Stimulated activated CD4-positive, alpha-beta T cell treated with anti-CD3 and anti-CD28 coated beads, Interleukin-1b, Interleukin-23, amount 100 ng/mL, for 48 hours (primary cell): Measurements from ENCODE around the gene ZMYM5.
"Not testable (repeated sequence)": the region's sequence is repeated elsewhere in the genome, so short reads cannot be mapped to it uniquely, and the experiment has no call there.

Experiments
- DNase-seq: peaks from one replicate; pipeline ENCODE4 v3.0.0-alpha.2; 2020

Gene ZMYM5

GRCh38 chr13:19818223-19818842 lies 45.1 kb downstream of the ZMYM5 start:
- DNase-seq, result peak; percentile 40

GRCh38 chr13:19817510-19818158 lies 45.8 kb downstream of the ZMYM5 start:
- no peak for DNase-seq

GRCh38 chr13:19817106-19817505 lies 46.3 kb downstream of the ZMYM5 start:
- DNase-seq, result no peak

- not testable (repeated sequence) for DNase-seq
These were observed 47.6 kb downstream of the ZMYM5 start for GRCh38 chr13:19815842-19816241.

DNA sequence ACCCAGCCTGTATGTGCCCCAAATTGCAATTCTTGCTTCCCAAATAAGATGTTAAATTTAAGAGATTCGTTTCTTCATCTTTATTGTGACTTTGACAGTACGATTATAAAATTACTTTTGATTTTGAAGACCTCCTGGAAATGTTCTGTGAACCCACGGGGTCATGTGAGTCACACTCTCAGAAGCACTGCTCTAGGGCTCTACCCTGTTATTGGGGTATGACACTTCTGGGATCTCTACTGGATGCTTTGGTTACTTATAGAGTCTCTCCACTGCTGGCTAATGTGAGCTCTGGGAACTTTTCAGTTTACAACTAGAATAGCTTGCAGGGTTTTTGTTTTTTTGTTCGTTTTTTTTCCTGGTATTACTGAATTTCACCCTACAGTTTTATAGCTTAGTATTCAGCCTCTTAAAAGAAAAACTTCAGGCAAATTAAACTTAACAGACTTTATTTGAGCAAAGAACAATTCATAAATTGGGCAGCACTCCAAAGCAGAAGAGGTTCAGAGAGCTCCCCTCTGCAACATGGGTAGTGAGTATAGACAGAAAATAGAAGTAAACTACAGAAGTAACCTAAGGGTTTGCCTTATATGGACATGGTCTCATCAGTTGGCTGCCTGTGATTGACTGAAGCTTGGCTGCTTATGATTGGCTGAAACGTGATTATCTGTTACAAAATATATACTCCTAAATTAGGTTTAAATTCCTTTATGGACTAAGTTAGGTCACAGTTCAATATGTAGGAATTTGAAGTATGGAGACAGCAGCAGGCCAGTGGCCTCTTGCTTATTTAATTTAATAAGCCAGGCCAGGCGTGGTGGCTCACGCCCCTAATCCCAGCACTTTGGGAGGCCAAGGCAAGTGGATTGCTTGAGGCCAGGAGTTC lies 52.2 kb downstream of the ZMYM5 start:
- no peak for DNase-seq

DNA sequence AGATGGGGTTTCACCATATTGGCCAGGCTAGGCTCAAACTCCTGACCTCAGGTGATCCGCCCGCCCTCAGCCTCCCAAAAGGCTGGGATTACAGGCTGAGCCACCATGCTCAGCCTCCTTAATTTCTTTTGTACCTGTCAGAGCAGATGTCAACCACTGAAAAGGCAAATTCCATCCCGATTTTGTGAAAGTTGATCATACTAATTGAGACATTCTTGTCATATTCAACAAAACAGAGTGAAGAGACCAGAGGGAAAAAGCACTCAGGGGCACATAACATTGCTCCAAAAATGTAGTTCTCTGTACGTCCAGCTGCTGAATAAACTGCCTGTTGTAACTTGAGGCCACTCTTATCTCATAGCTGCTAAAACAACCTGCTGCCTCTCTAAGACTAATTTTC lies 53.3 kb downstream of the ZMYM5 start:
- DNase-seq, result no peak

DNA sequence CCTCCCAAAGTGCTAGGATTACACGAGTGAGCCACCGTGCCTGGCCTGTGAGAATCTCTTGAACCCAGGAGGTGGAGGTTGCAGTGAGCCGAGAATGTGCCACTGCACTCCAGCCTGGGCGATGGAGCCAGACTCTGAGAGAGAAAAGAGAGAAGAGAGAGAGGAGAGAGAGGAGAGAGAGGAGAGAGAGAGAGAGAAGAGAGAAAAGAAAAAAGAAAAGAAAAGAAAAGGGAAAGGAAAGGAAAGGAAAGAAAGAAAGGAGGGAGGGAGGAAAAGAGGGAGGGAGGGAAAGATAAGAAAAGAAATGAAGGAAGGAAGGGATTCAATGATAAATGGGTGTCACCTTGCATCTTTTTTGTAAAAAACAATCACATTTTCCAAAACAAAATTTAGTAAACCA lies 57.7 kb downstream of the ZMYM5 start:
- DNase-seq, result no peak

DNA sequence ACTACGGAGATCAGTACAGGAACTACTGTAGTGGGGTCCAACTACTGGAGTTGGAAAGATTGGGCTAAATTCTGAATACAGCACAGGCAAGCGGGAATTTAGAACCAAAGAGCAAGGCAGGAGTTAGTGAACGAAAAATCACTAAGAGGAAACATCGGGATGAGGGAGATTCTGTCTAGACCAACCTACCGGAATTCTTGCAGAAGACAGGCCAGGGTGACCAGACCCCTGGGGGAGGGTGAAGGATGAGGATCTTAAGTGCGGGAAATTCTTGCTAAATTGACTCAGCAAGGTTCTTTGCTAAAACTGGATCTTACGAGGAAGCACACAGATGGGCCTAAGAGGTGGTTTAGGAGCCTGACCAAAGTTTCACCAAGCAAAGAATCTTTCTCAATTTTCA lies 67.5 kb downstream of the ZMYM5 start:
- DNase-seq, result no peak

DNA sequence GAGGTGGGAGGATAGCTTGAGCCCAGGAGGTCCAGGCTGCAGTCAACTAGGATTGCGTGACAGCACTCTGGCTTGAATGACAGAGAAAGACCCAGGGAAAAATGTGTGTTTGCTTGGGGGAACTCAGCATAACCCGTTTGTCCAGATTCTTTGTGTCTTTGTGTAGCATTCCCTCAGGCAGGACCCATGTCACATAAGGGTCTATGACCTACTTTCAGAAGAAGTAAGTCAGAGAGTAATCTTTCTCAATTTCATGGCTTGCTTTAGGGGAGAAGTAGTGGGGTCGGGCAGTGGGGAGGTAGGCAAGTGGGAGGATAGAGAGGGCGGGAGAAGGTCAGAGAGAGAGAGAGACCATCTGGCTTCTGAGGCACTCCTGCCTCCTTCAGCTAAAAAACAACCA lies 68.8 kb downstream of the ZMYM5 start:
- no peak for DNase-seq

DNA sequence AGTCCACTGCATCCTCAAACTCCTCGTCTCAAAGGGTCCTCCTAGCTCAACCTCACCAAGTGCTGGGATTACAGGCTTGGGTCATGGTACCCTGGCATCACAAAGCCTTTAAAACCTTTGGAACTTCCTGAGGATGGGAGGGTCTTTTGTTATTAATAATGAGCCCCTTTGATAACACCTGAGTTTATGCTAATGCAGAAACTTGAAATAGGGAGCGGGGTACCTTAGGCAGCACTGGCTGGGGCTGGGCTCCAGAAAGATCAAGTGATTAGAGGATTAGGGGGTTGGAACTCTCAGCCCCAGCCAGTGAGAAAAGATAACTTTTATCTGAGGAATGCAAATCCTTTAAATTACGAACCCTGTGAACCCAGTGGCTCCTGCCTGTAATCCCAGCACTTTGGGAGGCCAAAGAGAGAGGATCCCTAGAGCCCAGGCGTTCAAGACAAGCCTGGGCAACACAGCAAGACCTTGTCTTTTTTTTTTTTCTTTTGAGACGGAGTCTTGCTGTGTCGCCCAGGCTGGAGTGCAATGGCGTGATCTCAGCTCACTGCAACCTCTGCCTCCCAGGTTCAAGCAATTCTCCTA lies 71.4 kb downstream of the ZMYM5 start:
- no peak for DNase-seq

DNA sequence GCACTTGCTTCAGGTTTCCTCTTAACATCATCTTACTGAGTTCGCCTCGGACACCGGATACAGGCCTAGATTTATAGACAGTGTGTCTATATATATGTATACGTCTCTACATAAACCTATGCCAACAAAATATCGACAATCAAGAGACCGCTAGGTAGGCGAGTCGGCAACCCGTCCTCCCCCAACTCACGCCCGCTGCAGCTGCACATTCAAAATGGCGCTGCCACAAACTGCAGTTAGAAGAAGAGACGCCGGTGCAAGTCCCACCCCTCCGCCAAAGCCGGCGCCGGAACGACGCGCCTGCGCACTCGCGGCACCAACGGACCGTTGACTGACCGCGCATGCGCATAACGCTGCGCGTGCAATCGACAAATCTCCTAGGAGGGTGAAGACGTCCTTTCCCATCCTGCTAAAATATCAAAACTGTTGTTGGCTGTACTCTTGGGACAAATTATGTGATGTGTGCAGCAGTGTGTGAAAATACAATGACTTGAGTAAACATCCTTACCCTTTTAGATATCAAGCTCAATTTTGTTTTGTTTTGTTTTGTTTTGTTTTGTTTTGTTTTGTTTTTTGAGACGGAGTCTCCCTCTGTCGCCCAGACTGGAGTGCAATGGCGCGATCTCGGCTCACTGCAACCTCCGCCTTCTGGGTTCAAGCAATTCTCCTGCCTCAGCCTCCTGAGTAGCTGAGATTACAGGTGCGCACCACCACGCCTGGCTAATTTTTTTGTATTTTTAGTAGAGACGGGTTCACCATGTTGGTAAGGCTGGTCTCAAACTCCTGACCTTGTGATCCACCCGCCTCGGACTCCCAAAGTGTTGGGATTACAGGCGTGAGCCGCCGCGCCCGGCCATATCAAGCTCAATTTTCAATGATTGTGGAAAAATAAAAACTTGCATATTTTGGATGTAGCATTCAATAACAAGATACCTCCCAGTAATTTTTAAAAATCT lies 80.4 kb downstream of the ZMYM5 start, which contains the start of gene PSPC1:
Gene PSPC1, minus strand, starts transcription at position 219 of the 956 bp plus-strand sequence. Its CDS starts 188 bp downstream, at position 31.
- DNase-seq, result peak; percentile 95

DNA sequence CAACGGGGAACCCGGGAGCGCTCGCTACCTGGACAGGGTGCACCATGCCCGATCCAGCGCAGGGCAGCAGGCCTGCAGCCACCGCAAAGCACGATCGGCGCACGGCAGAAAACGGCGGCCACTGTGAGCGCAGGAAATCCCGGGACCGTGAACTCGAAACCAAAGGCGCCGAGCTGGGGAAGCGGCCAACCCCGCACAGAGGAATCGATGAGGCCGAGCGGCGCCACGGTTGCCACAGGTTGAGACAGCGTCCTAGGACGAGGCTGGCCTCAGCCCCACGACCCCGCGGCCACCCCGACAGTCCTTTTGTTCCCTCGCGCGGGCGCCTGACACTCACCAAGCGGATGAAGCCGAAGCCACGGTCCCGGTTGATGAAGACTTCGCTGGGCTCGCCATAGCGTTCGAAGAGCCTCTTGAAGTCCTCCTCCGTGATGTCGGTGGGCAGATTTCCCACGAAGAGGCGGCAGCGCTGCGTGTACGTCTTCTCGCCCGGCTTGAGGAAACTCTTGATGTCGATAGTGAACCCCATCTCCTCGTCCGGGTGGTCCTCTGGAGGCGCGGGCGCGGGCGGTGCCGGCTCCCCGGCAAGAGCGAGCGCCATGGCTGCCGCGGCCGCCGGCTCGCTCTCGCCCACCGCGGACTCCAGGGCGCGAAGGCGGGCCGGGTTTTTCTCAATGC lies 81.3 kb downstream of the ZMYM5 start:
- DNase-seq, result peak; percentile 52

GRCh38 chr13:19781526-19781925 lies 81.9 kb downstream of the ZMYM5 start:
- DNase-seq, result no peak

DNA sequence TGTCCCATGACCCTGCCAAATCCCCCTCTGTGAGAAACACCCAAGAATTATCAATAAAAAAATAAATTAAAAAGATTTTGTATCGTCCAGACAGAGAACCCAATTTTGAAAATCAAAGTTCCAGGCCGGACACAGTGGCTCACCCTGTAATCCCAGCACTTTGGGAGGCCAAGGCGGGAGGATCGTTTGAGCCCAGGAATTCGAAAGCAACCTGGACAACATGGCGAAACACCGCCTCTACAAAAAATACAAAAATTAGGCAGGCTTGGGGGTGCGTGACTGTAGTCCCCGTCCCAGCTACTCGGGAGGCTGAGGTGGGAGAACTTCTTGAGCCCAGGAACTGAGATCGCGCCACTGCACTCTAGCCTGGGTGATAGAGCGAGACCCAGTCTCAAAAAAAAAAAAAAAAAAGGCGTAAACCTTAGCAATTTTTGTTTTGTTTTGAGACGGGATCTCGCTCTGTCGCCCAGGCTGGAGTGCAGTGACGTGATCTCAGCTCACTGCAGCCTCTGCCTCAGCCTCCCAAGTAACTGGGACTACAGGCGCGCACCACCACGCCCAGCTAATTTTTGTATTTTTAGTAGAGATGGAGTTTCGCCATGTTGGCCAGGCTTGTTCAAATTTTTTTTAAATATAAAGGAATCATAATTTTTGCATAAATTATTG lies 82.6 kb downstream of the ZMYM5 start:
- DNase-seq, result peak; percentile 20
